HG02870 (cell line): Measurements from ENCODE around the gene TEX2.
A peak's percentile ranks its signal among the peaks of the same experiment; 100 is the strongest.
"Not testable (repeated sequence)": the region's sequence is repeated elsewhere in the genome, so short reads cannot be mapped to it uniquely, and the experiment has no call there.

Experiments
- ATAC-seq: cut with Tn5 transposase; IDR thresholded peaks from one replicate; pipeline ENCODE4 v1.9.1; 2021; ENCODE audit warnings: mild to moderate bottlenecking, moderate library complexity; ENCODE audit not compliant: unreplicated experiment

Gene TEX2

GRCh38 chr17:64216338-64217248 is 46.5 kb downstream of the TEX2 start:
- peak; percentile 78 for ATAC-seq

GRCh38 chr17:64216000-64216337 is 47.1 kb downstream of the TEX2 start:
- no peak for ATAC-seq

GRCh38 chr17:64214950-64215349 is 48.1 kb downstream of the TEX2 start:
- no peak for ATAC-seq

- ATAC-seq: no peak
These were observed 48.9 kb downstream of the TEX2 start for GRCh38 chr17:64213995-64214811.

- ATAC-seq: no peak
These were observed 50.9 kb downstream of the TEX2 start for GRCh38 chr17:64212122-64212521.

GRCh38 chr17:64209983-64210382 is 53.1 kb downstream of the TEX2 start:
- no peak for ATAC-seq

- ATAC-seq: no peak
These were observed 53.6 kb downstream of the TEX2 start for GRCh38 chr17:64209356-64209941.

GRCh38 chr17:64208656-64209055 is 54.4 kb downstream of the TEX2 start:
- not testable (repeated sequence) for ATAC-seq

GRCh38 chr17:64205804-64206203 is 57.3 kb downstream of the TEX2 start:
- ATAC-seq: no peak

GRCh38 chr17:64203630-64204029 is 59.4 kb downstream of the TEX2 start:
- ATAC-seq: no peak

- no peak for ATAC-seq
These were observed 60.2 kb downstream of the TEX2 start for GRCh38 chr17:64202683-64203344.

- ATAC-seq: no peak
These were observed 62.7 kb downstream of the TEX2 start for GRCh38 chr17:64200080-64201032.

GRCh38 chr17:64198331-64199090 is 64.5 kb downstream of the TEX2 start:
- no peak for ATAC-seq

GRCh38 chr17:64196601-64197000 is 66.5 kb downstream of the TEX2 start:
- no peak for ATAC-seq

- no peak for ATAC-seq
These were observed 69.5 kb downstream of the TEX2 start for GRCh38 chr17:64193561-64193960.

- ATAC-seq: no peak
These were observed 70.5 kb downstream of the TEX2 start for GRCh38 chr17:64192589-64192988.

GRCh38 chr17:64190472-64190871 is 72.6 kb downstream of the TEX2 start:
- no peak for ATAC-seq

- no peak for ATAC-seq
These were observed 75.0 kb downstream of the TEX2 start for GRCh38 chr17:64188088-64188487.
